Hepatocyte (in vitro differentiated cells): Measurements from ENCODE around the gene TCF12. TPM values are rescaled to one million over a fixed set of nuclear protein-coding genes. Genes with fewer than 3 reads are reported as not detected.

Experiments
- DNase-seq: peaks from one replicate; pipeline ENCODE4 v3.0.0-alpha.2; 2016; ENCODE audit warnings: low spot score
- H2AFZ ChIP-seq: fragments of 200-600 bp; sonication (generic); 2 replicates; pipeline ENCODE4 v1.6.0; 2016; ENCODE audit warnings: antibody characterized with exemption, mild to moderate bottlenecking
- H3K27ac ChIP-seq: fragments of 200-600 bp; sonication (generic); 2 replicates; pipeline ENCODE4 v1.5.1; 2016; ENCODE audit warnings: mild to moderate bottlenecking
- H3K27me3 ChIP-seq: fragments of 200-600 bp; sonication (generic); 2 replicates; pipeline ENCODE4 v1.6.1; 2016
- H3K36me3 ChIP-seq: fragments of 200-600 bp; sonication (generic); replicated peaks from 2 replicates; pipeline ENCODE4 v1.5.1; 2016; ENCODE audit warnings: low read depth; ENCODE audit not compliant: insufficient read depth
- H3K4me1 ChIP-seq: fragments of 200-600 bp; sonication (generic); 2 replicates; pipeline ENCODE4 v1.5.1; 2016; ENCODE audit warnings: mild to moderate bottlenecking, moderate library complexity; ENCODE audit not compliant: insufficient read depth
- H3K4me2 ChIP-seq: fragments of 200-600 bp; sonication (generic); 2 replicates; pipeline ENCODE4 v1.6.0; 2016
- H3K4me3 ChIP-seq: fragments of 200-600 bp; sonication (generic); 2 replicates; pipeline ENCODE4 v1.5.1; 2016; ENCODE audit warnings: mild to moderate bottlenecking
- H3K79me2 ChIP-seq: fragments of 200-600 bp; sonication (generic); 2 replicates; pipeline ENCODE4 v1.6.0; 2017; ENCODE audit warnings: mild to moderate bottlenecking
- H3K9me2 ChIP-seq: fragments of 200-600 bp; sonication (generic); replicated peaks from 2 replicates; pipeline ENCODE4 v1.6.0; 2017; ENCODE audit warnings: mild to moderate bottlenecking; ENCODE audit not compliant: insufficient read depth
- H3K9me3 ChIP-seq: fragments of 200-600 bp; sonication (generic); 2 replicates; pipeline ENCODE4 v1.5.1; 2016; ENCODE audit warnings: low read depth, mild to moderate bottlenecking
- H4K20me1 ChIP-seq: fragments of 200-600 bp; sonication (generic); 2 replicates; pipeline ENCODE4 v1.6.0; 2016; ENCODE audit warnings: mild to moderate bottlenecking; ENCODE audit not compliant: insufficient read depth, poor library complexity, severe bottlenecking
- CTCF ChIP-seq: fragments of 200-600 bp; sonication (generic); IDR thresholded peaks from 2 replicates; pipeline ENCODE4 v1.5.1; 2016; ENCODE audit warnings: antibody characterized with exemption, mild to moderate bottlenecking; ENCODE audit not compliant: poor library complexity
- EZH2 ChIP-seq: fragments of 200-600 bp; sonication (generic); IDR thresholded peaks from 2 replicates; pipeline ENCODE4 v1.6.1; 2016; ENCODE audit warnings: antibody characterized with exemption, mild to moderate bottlenecking, borderline replicate concordance
- EZH2phosphoT487 ChIP-seq: fragments of 200-600 bp; sonication (generic); IDR thresholded peaks from one replicate; pipeline ENCODE4 v1.6.1; 2018; ENCODE audit warnings: antibody characterized with exemption, mild to moderate bottlenecking, low read depth, moderate library complexity; ENCODE audit not compliant: unreplicated experiment, severe bottlenecking
- WGBS: methylation state at CpG from one replicate; pipeline ENCODE4 v1.1.6; 2016; ENCODE audit warnings: low lambda C conversion rate; ENCODE audit errors: missing lambda C conversion rate; 5-methylcytosine and 5-hydroxymethylcytosine counted together
- polyA plus RNA-seq: library from polyadenylated mRNA; unstranded; fragments of >200 nt; fragmentation: Nextera tagmentation; extraction: Ambion mirVana; gene quantifications from 2 replicates; pipeline ENCODE4 v1.2.1, GENCODE V29; 2016
- total RNA-seq: library from RNA; depleted of rRNA; stranded (reverse); fragments of >200 nt; gene quantifications from 2 replicates; pipeline ENCODE4 v1.2.3, GENCODE V29; 2014

The TCF12 gene
- total and polyA plus RNA-seq, 2 experiments from 2014 or later, result 42.0 to 93.2 TPM

- Histone ChIP-seq H3K9me3 (no peaks in the 10 kb centered on the region), H3K4me3 (no peak overlapping the region), H3K27ac (no peak overlapping the region), H3K27me3 (no peaks in the 10 kb centered on the region), H3K4me1 (no peaks in the 10 kb centered on the region), H4K20me1 (no peaks in the 10 kb centered on the region), H3K79me2 (no peaks in the 10 kb centered on the region), H3K9me2 (no peaks in the 10 kb centered on the region), H2AFZ (no peak overlapping the region), H3K4me2 (no peak overlapping the region), H3K36me3 (no peaks in the 10 kb centered on the region)
- DNase-seq, result no peak
- TF ChIP-seq EZH2phosphoT487, result no peak
- no peak for TF ChIP-seq CTCF
- TF ChIP-seq EZH2, result no peak
- 100% methylated on average over 2 of the region's 2 CpGs for WGBS
Measured at GRCh38 chr15:57290187-57290586, 371.7 kb downstream of the TCF12 start.

- Histone ChIP-seq H3K36me3 (no peaks in the 10 kb centered on the region), H3K4me1 (no peaks in the 10 kb centered on the region), H3K79me2 (no peaks in the 10 kb centered on the region), H2AFZ (no peak overlapping the region), H4K20me1 (no peaks in the 10 kb centered on the region), H3K4me2 (no peak overlapping the region), H3K27me3 (no peaks in the 10 kb centered on the region), H3K9me2 (no peaks in the 10 kb centered on the region), H3K9me3 (no peaks in the 10 kb centered on the region), H3K4me3 (no peak overlapping the region), H3K27ac (no peak overlapping the region)
- no peak for TF ChIP-seq EZH2
- TF ChIP-seq CTCF, result no peak
- no peak for TF ChIP-seq EZH2phosphoT487
- WGBS, result 96% methylated on average over 4 of the region's 4 CpGs
- no peak for DNase-seq
Measured at GRCh38 chr15:57290826-57291225, 372.4 kb downstream of the TCF12 start.

- Histone ChIP-seq H3K4me2 (no peak overlapping the region), H3K27ac (no peak overlapping the region), H3K27me3 (no peaks in the 10 kb centered on the region), H3K9me3 (no peaks in the 10 kb centered on the region), H3K9me2 (no peaks in the 10 kb centered on the region), H3K36me3 (no peaks in the 10 kb centered on the region), H3K4me1 (no peaks in the 10 kb centered on the region), H4K20me1 (no peaks in the 10 kb centered on the region), H3K4me3 (no peak overlapping the region), H2AFZ (no peak overlapping the region), H3K79me2 (no peaks in the 10 kb centered on the region)
- TF ChIP-seq EZH2phosphoT487, result no peak
- no peak for TF ChIP-seq CTCF
- no peak for TF ChIP-seq EZH2
- no peak for DNase-seq
- 72% methylated on average over 9 of the region's 9 CpGs for WGBS
Measured at GRCh38 chr15:57296473-57297162, 378.2 kb downstream of the TCF12 start.
